ENCODE data around the gene ANXA6. TPM values are rescaled to one million over a fixed set of nuclear protein-coding genes. Genes with fewer than 3 reads are reported as not detected.

The ANXA6 gene
- total and polyA plus RNA-seq, 2 donors (not counting 1 experiment from before 2014, with no cell fraction given) = 136 to 300 TPM

- no peak for TF ChIP-seq EZH2 (IDR thresholded peaks at IDR 0.05; ENCODE audit: borderline replicate concordance, insufficient read depth, low read depth, low read length, poor library complexity, severe bottlenecking)
- TF ChIP-seq, protein P1, sequence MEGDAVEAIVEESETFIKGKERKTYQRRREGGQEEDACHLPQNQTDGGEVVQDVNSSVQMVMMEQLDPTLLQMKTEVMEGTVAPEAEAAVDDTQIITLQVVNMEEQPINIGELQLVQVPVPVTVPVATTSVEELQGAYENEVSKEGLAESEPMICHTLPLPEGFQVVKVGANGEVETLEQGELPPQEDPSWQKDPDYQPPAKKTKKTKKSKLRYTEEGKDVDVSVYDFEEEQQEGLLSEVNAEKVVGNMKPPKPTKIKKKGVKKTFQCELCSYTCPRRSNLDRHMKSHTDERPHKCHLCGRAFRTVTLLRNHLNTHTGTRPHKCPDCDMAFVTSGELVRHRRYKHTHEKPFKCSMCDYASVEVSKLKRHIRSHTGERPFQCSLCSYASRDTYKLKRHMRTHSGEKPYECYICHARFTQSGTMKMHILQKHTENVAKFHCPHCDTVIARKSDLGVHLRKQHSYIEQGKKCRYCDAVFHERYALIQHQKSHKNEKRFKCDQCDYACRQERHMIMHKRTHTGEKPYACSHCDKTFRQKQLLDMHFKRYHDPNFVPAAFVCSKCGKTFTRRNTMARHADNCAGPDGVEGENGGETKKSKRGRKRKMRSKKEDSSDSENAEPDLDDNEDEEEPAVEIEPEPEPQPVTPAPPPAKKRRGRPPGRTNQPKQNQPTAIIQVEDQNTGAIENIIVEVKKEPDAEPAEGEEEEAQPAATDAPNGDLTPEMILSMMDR (IDR thresholded peaks at IDR 0.05) = no peak
- intact Hi-C loops (cut with micrococcal nuclease) = no loop called here
- no CpG with 5 or more reads among the region's 2 CpGs for WGBS (ENCODE audit: insufficient coverage)
- DNase-seq (no peak), ATAC-seq (ENCODE audit: low read depth) (no peak)
- Histone ChIP-seq H3K27me3 (replicated peaks in 1 of 4; ENCODE audit: control extremely low read depth in 1 of 4, control insufficient read depth in 3 of 4, insufficient read depth in 4 of 4, low read length in 3 of 4) (no peaks in the 10 kb centered on the region), H3K36me3 (replicated peaks in 1 of 2; ENCODE audit: control extremely low read depth in 1 of 2, control insufficient read depth in 1 of 2, extremely low read depth in 1 of 2, insufficient read depth in 2 of 2, low read length in 1 of 2) (peaks cover 4 to 58% of the 10 kb centered on the region in 2 experiments), H3K4me3 (ENCODE audit: control extremely low read depth in 1 of 5, extremely low read depth in 1 of 5, insufficient read depth in 1 of 5, low read depth in 2 of 5, low read length in 4 of 5) (no peak overlapping the region), H3K79me2 (ENCODE audit: control insufficient read depth, insufficient read depth, low read length) (peaks cover 100% of the 10 kb centered on the region), H4K20me1 (ENCODE audit: control insufficient read depth, insufficient read depth, low read length, poor library complexity, severe bottlenecking) (peaks cover 100% of the 10 kb centered on the region), H2AFZ (ENCODE audit: insufficient read depth, low read depth, low read length, poor library complexity, severe bottlenecking) (no peak overlapping the region), H3K9ac (ENCODE audit: low read length) (no peak overlapping the region), H3K9me3 (ENCODE audit: control extremely low read depth in 1 of 3, control insufficient read depth in 2 of 3, insufficient read depth in 1 of 3, low read length in 2 of 3) (peaks cover 0 to 3% (median 0%) of the 10 kb centered on the region in 3 donors), H3K4me2 (replicated peaks; ENCODE audit: low read depth, low read length, poor library complexity, severe bottlenecking) (no peak overlapping the region), H3K27ac (ENCODE audit: low read length in 2 of 2) (peak overlapping the region in 1 of 2 donors; percentile 34), H3K4me1 (ENCODE audit: control insufficient read depth in 2 of 2, insufficient read depth in 2 of 2, low read length in 2 of 2) (peaks cover 48 to 65% of the 10 kb centered on the region in 2 donors)
- Mint-ChIP-seq H3K4me1 (peaks cover 81% of the 10 kb centered on the region), H3K9me3 (ENCODE audit: insufficient read depth) (no peaks in the 10 kb centered on the region), H3K27me3 (no peaks in the 10 kb centered on the region), H3K27ac (peak overlapping the region; percentile 59), H3K4me3 (no peak overlapping the region)
- ChIA-PET POLR2A (interaction anchor here (1.0 kb wide), 1 partner anchor 9 kb away, joined by 3 read pairs; no protein-coding TSS in a partner anchor), CTCF (interaction anchor here (0.6 to 1.6 kb wide), 6 partner anchors 8 to 55 kb away, joined by 3 to 12 read pairs (median 3); no protein-coding TSS in a partner anchor)
Measured at GRCh38 chr5:151074557-151074956, 83.0 kb downstream of the ANXA6 start.

- Mint-ChIP-seq H3K27ac (no peak overlapping the region), H3K4me3 (no peak overlapping the region), H3K27me3 (no peaks in the 10 kb centered on the region), H3K4me1 (peaks cover 84% of the 10 kb centered on the region), H3K9me3 (ENCODE audit: insufficient read depth) (no peaks in the 10 kb centered on the region)
- H3K79me2 ChIP-seq (ENCODE audit: control insufficient read depth, insufficient read depth, low read length) = peaks cover 100% of the 10 kb centered on the region
- WGBS (ENCODE audit: insufficient coverage) = 100% methylated on average over 1 of the region's 2 CpGs
- DNase-seq (no peak), ATAC-seq (ENCODE audit: low read depth) (no peak)
- no peak overlapping the region for H3K4me3 ChIP-seq (ENCODE audit: control extremely low read depth in 1 of 5, extremely low read depth in 1 of 5, insufficient read depth in 1 of 5, low read depth in 2 of 5, low read length in 4 of 5)
- H3K27me3 ChIP-seq (replicated peaks in 1 of 4; ENCODE audit: control extremely low read depth in 1 of 4, control insufficient read depth in 3 of 4, insufficient read depth in 4 of 4, low read length in 3 of 4) = no peaks in the 10 kb centered on the region
- CTCF ChIA-PET = interaction anchor here (0.8 to 3.9 kb wide), 3 partner anchors 9 to 93 kb away, joined by 3 to 20 read pairs (median 4); partner anchors contain the start of gene TNIP1
- intact Hi-C loops (cut with micrococcal nuclease) = no loop called here
- POLR2A ChIA-PET = no interaction called here
- no peak overlapping the region for H3K27ac ChIP-seq (ENCODE audit: low read length in 2 of 2)
- H4K20me1 ChIP-seq (ENCODE audit: control insufficient read depth, insufficient read depth, low read length, poor library complexity, severe bottlenecking) = peaks cover 100% of the 10 kb centered on the region
- peaks cover 0 to 60% of the 10 kb centered on the region in 2 experiments for H3K36me3 ChIP-seq (replicated peaks in 1 of 2; ENCODE audit: control extremely low read depth in 1 of 2, control insufficient read depth in 1 of 2, extremely low read depth in 1 of 2, insufficient read depth in 2 of 2, low read length in 1 of 2)
- no peak overlapping the region for H3K4me2 ChIP-seq (replicated peaks; ENCODE audit: low read depth, low read length, poor library complexity, severe bottlenecking)
- peaks cover 0 to 3% (median 0%) of the 10 kb centered on the region in 3 donors for H3K9me3 ChIP-seq (ENCODE audit: control extremely low read depth in 1 of 3, control insufficient read depth in 2 of 3, insufficient read depth in 1 of 3, low read length in 2 of 3)
- no peak overlapping the region for H3K9ac ChIP-seq (ENCODE audit: low read length)
- no peak overlapping the region for H2AFZ ChIP-seq (ENCODE audit: insufficient read depth, low read depth, low read length, poor library complexity, severe bottlenecking)
- H3K4me1 ChIP-seq (ENCODE audit: control insufficient read depth in 2 of 2, insufficient read depth in 2 of 2, low read length in 2 of 2) = peaks cover 48 to 65% of the 10 kb centered on the region in 2 donors
- no peak for TF ChIP-seq EZH2 (IDR thresholded peaks at IDR 0.05; ENCODE audit: borderline replicate concordance, insufficient read depth, low read depth, low read length, poor library complexity, severe bottlenecking)
- TF ChIP-seq, protein P1 (IDR thresholded peaks at IDR 0.05) = no peak
Measured at GRCh38 chr5:151073280-151073679, 84.3 kb downstream of the ANXA6 start.

All from B cell (primary cell).